Ascending aorta (tissue), 2 donors: Measurements from ENCODE around the gene FHIT. TPM values are rescaled to one million over a fixed set of nuclear protein-coding genes. Genes with fewer than 3 reads are reported as not detected.

Experiments
- DNase-seq, 2 donors: peaks; one replicate each; pipeline ENCODE4 v3.0.0-alpha.2; 2019; ENCODE audit warnings: low spot score in 2 of 2
- H3K27ac ChIP-seq, 2 donors: fragments of 200-600 bp; sonication (generic); one replicate each; pipeline ENCODE4 v1.5.1; 2016 to 2017; ENCODE audit warnings: mild to moderate bottlenecking in 1 of 2
- H3K27me3 ChIP-seq: fragments of 200-600 bp; sonication (generic); one replicate; pipeline ENCODE4 v1.5.1; 2017
- H3K36me3 ChIP-seq, 2 donors: fragments of 200-600 bp; sonication (generic); one replicate each; pipeline ENCODE4 v1.5.1; 2016
- H3K4me1 ChIP-seq, 2 donors: fragments of 200-600 bp; sonication (generic); one replicate each; pipeline ENCODE4 v1.5.1; 2016 to 2017; ENCODE audit warnings: mild to moderate bottlenecking in 1 of 2
- H3K4me3 ChIP-seq, 2 donors: fragments of 200-600 bp; sonication (generic); one replicate each; pipeline ENCODE4 v1.5.1; 2016 to 2017; ENCODE audit warnings: mild to moderate bottlenecking in 1 of 2
- H3K9me3 ChIP-seq, 2 donors: fragments of 200-600 bp; sonication (generic); one replicate each; pipeline ENCODE4 v1.5.1; 2016
- intact Hi-C: fragments of 100-400 bp; cut with DNase I; formaldehyde crosslinking; loops from one replicate; pipeline ENCODE4 v1.15.1; 2023
- total RNA-seq: library from RNA; depleted of rRNA; stranded (reverse); fragments of >200 nt; gene quantifications from one replicate; pipeline ENCODE4 v1.1.0, GENCODE V29; 2016
- TF ChIP-seq, protein P1 (sequence below), 3 experiments: fragments of 200-600 bp in 2 of 3; fragments of 450-650 bp in 1 of 3; sonication (generic) in 2 of 3; IDR thresholded peaks; one replicate each; pipeline ENCODE4 v1.5.1; 2016 to 2019; ENCODE audit warnings: antibody characterized with exemption in 3 of 3, mild to moderate bottlenecking in 1 of 3, moderate library complexity in 1 of 3

Gene FHIT
- total RNA-seq, 1 donor from 2014 or later, result 0.21 TPM

DNA sequence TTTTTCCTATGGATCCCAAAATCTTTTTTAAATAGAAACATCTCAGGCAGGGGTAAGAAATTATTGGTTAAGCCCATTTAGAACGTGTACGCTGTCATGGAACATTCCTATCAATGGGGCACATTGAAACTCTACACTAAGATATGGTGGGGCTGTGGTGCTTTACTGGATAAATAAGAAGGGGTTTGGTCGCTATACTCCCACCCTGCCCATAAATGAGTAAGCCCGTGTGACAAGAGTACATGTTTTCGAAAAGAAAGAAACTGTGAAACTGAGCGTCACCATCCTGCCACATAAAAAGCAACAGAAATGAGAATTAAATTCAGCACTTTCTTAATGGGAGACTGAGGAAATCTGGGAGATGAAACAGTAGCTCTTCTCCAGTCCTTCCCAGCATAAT lies 1271.7 kb downstream of the FHIT start:
- H3K9me3 ChIP-seq, result no peaks in the 10 kb centered on the region
- TF ChIP-seq, protein P1, sequence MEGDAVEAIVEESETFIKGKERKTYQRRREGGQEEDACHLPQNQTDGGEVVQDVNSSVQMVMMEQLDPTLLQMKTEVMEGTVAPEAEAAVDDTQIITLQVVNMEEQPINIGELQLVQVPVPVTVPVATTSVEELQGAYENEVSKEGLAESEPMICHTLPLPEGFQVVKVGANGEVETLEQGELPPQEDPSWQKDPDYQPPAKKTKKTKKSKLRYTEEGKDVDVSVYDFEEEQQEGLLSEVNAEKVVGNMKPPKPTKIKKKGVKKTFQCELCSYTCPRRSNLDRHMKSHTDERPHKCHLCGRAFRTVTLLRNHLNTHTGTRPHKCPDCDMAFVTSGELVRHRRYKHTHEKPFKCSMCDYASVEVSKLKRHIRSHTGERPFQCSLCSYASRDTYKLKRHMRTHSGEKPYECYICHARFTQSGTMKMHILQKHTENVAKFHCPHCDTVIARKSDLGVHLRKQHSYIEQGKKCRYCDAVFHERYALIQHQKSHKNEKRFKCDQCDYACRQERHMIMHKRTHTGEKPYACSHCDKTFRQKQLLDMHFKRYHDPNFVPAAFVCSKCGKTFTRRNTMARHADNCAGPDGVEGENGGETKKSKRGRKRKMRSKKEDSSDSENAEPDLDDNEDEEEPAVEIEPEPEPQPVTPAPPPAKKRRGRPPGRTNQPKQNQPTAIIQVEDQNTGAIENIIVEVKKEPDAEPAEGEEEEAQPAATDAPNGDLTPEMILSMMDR (IDR thresholded peaks at IDR 0.05), result no peak
- no peaks in the 10 kb centered on the region for H3K4me1 ChIP-seq
- no peak overlapping the region for H3K4me3 ChIP-seq
- DNase-seq, result no peak
- no peaks in the 10 kb centered on the region for H3K27me3 ChIP-seq
- H3K36me3 ChIP-seq, result no peaks in the 10 kb centered on the region
- intact Hi-C loops, result no loop called here
- no peak overlapping the region for H3K27ac ChIP-seq

DNA sequence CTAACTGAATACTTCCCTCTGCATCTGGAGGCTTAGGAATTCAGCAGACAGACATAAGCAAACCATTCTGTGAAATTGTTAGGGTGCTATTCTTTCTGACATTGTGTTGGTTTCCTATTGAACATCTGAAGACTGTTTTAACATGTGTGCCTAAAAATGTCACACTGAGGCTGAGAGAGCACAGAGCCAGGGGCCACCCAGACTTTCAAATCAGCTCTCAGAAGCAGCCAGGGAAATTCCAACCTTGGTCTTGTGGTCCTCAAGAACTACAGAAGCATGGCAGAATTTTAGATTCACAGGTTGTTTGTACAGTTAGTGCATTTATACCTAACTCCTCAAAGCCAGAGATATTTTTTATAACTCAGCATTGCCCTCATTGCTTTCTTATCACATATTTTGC lies 1272.3 kb downstream of the FHIT start:
- H3K27me3 ChIP-seq, result no peaks in the 10 kb centered on the region
- intact Hi-C loops, result no loop called here
- TF ChIP-seq, protein P1 (IDR thresholded peaks at IDR 0.05), result no peak
- H3K9me3 ChIP-seq, result no peaks in the 10 kb centered on the region
- no peak overlapping the region for H3K27ac ChIP-seq
- H3K4me1 ChIP-seq, result no peaks in the 10 kb centered on the region
- no peaks in the 10 kb centered on the region for H3K36me3 ChIP-seq
- DNase-seq, result no peak
- no peak overlapping the region for H3K4me3 ChIP-seq

DNA sequence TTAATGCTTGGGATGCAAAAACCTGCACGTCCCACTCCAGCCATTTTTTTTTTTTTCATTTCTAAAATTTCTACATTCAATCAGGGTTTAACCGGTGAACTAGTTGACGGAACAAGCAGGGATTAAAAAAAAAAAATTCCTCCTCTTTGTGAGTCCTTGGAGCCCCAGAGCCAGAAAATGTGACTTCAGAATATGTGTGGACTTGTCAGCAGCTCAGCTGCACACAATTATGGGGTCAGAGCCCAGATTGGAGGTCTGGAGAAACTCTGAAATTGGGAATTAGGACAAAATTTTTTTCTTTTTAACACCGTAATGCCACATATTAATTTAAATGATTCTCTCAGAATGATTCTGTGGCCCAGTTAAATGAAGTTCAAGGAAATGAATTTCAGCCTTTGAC lies 1280.5 kb downstream of the FHIT start:
- Histone ChIP-seq H3K4me1 (no peaks in the 10 kb centered on the region), H3K36me3 (no peaks in the 10 kb centered on the region), H3K27ac (no peak overlapping the region), H3K9me3 (no peaks in the 10 kb centered on the region), H3K4me3 (no peak overlapping the region), H3K27me3 (no peaks in the 10 kb centered on the region)
- intact Hi-C loops, result no loop called here
- TF ChIP-seq, protein P1 (IDR thresholded peaks at IDR 0.05), result no peak
- DNase-seq, result no peak

DNA sequence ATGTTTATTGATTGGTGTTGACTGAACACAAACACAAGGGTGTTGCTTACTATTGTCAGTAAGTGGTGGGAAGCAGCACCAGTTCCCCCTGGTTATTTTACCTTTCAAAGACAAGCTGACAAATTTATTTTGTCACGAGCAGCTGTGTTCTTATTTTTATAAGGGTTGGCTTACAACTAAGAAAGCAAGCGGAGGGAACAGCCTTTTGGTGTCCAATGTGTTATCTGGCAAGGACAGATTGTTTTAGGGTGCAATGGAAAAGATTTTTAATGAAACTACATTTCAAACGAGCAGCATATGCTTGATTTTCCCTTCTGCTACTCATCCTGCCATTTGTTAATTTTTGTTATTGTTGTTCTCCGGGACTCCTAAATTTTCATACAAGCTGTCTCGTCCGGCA lies 1280.9 kb downstream of the FHIT start:
- H3K9me3 ChIP-seq, result no peaks in the 10 kb centered on the region
- H3K36me3 ChIP-seq, result no peaks in the 10 kb centered on the region
- DNase-seq, result no peak
- H3K4me1 ChIP-seq, result no peaks in the 10 kb centered on the region
- H3K27me3 ChIP-seq, result no peaks in the 10 kb centered on the region
- TF ChIP-seq, protein P1 (IDR thresholded peaks at IDR 0.05), result no peak
- H3K4me3 ChIP-seq, result no peak overlapping the region
- intact Hi-C loops, result no loop called here
- no peak overlapping the region for H3K27ac ChIP-seq

DNA sequence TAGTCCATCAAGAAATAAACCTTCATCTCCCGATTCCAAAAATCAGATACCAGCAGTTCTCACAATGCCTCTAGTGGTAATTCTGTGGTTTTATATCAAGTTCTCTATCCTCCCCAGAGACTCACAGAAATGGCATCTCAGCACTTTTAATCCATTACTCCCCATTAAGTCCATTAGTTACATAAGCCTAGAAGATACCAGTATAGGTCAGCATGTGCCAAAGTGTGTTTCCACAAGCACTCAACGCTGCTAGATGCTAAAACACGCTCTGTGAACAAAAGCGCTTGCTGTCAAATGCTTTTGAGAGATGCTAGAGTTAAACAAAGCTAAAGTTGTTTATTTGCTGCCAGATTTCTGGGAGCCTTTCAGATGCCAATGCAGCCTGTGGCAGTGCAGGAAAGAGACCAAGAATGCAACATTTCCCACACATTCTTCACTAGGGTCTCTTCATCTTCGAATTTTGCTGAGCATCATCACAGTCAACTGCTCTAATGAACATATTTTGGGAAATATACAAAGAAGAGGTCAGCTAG lies 1282.7 kb downstream of the FHIT start:
- no peak overlapping the region for H3K4me3 ChIP-seq
- no peak overlapping the region for H3K27ac ChIP-seq
- DNase-seq, result no peak
- H3K4me1 ChIP-seq, result no peaks in the 10 kb centered on the region
- no peaks in the 10 kb centered on the region for H3K36me3 ChIP-seq
- intact Hi-C loops, result no loop called here
- H3K27me3 ChIP-seq, result no peaks in the 10 kb centered on the region
- TF ChIP-seq, protein P1 (IDR thresholded peaks at IDR 0.05), result no peak
- no peaks in the 10 kb centered on the region for H3K9me3 ChIP-seq

DNA sequence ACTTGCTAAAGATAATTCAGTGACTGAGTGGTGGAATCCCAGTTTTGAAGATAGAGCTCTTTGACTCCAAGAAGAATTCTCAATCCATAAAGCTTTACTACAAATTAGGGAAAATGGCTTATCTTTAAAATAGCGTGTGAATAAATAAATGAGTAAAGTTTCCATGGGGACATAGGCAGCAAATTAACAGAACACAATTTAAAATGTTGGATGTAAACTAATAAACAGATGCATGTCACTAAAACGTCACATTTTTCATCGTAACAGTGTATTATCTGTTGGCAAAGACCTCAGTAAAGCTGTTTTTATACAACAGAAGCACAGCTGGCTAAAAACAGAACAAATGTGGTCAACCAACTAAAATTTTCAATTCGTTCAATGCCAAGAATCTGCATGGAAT lies 1287.6 kb downstream of the FHIT start:
- Histone ChIP-seq H3K27me3 (no peaks in the 10 kb centered on the region), H3K36me3 (no peaks in the 10 kb centered on the region), H3K27ac (no peak overlapping the region), H3K4me1 (no peaks in the 10 kb centered on the region), H3K4me3 (no peak overlapping the region), H3K9me3 (no peaks in the 10 kb centered on the region)
- TF ChIP-seq, protein P1 (IDR thresholded peaks at IDR 0.05), result no peak
- intact Hi-C loops, result no loop called here
- no peak for DNase-seq
